ENCODE data around the gene RGS11.
"Not testable (repeated sequence)": the region's sequence is repeated elsewhere in the genome, so short reads cannot be mapped to it uniquely, and the experiment has no call there.

RGS11 gene

GRCh38 chr16:270381-271255 lies 5.1 kb downstream of the RGS11 start:
- ATAC-seq (ENCODE audit: low read depth) (no peak), DNase-seq (ENCODE audit: low spot score) (peak; percentile 62)
- H3K9me3 ChIP-seq (ENCODE audit: severe bottlenecking), result no peaks in the 10 kb centered on the region
- no peaks in the 10 kb centered on the region for H3K27me3 ChIP-seq (ENCODE audit: insufficient read depth, poor library complexity, severe bottlenecking)
- H3K4me1 ChIP-seq (ENCODE audit: insufficient read depth, poor library complexity, severe bottlenecking), result peaks cover 5% of the 10 kb centered on the region
- H3K4me3 ChIP-seq (ENCODE audit: severe bottlenecking), result no peak overlapping the region
- no peaks in the 10 kb centered on the region for H3K36me3 ChIP-seq (ENCODE audit: low read depth)
- no peak for TF ChIP-seq CTCF (IDR thresholded peaks at IDR 0.05; ENCODE audit: poor library complexity, severe bottlenecking)
- H3K27ac ChIP-seq (ENCODE audit: poor library complexity, severe bottlenecking), result no peak overlapping the region

- DNase-seq (ENCODE audit: low spot score) (no peak), ATAC-seq (ENCODE audit: low read depth) (no peak)
- H3K27me3 ChIP-seq (ENCODE audit: insufficient read depth, poor library complexity, severe bottlenecking), result no peaks in the 10 kb centered on the region
- H3K4me3 ChIP-seq (ENCODE audit: severe bottlenecking), result no peak overlapping the region
- H3K36me3 ChIP-seq (ENCODE audit: low read depth), result no peaks in the 10 kb centered on the region
- no peak overlapping the region for H3K27ac ChIP-seq (ENCODE audit: poor library complexity, severe bottlenecking)
- H3K4me1 ChIP-seq (ENCODE audit: insufficient read depth, poor library complexity, severe bottlenecking), result peaks cover 5% of the 10 kb centered on the region
- no peak for TF ChIP-seq CTCF (IDR thresholded peaks at IDR 0.05; ENCODE audit: poor library complexity, severe bottlenecking)
- no peaks in the 10 kb centered on the region for H3K9me3 ChIP-seq (ENCODE audit: severe bottlenecking)
Measured at GRCh38 chr16:269061-269796, 6.5 kb downstream of the RGS11 start.

GRCh38 chr16:268141-269053 lies 7.3 kb downstream of the RGS11 start:
- no peak for TF ChIP-seq CTCF (IDR thresholded peaks at IDR 0.05; ENCODE audit: poor library complexity, severe bottlenecking)
- no peaks in the 10 kb centered on the region for H3K36me3 ChIP-seq (ENCODE audit: low read depth)
- H3K27me3 ChIP-seq (ENCODE audit: insufficient read depth, poor library complexity, severe bottlenecking), result no peaks in the 10 kb centered on the region
- H3K4me1 ChIP-seq (ENCODE audit: insufficient read depth, poor library complexity, severe bottlenecking), result peaks cover 5% of the 10 kb centered on the region
- no peak overlapping the region for H3K4me3 ChIP-seq (ENCODE audit: severe bottlenecking)
- DNase-seq (ENCODE audit: low spot score), result no peak
- peak; percentile 22 for ATAC-seq (ENCODE audit: low read depth)
- H3K9me3 ChIP-seq (ENCODE audit: severe bottlenecking), result no peaks in the 10 kb centered on the region
- H3K27ac ChIP-seq (ENCODE audit: poor library complexity, severe bottlenecking), result no peak overlapping the region

- ATAC-seq (ENCODE audit: low read depth); H3K27ac ChIP-seq (ENCODE audit: poor library complexity, severe bottlenecking); H3K27me3 ChIP-seq (ENCODE audit: insufficient read depth, poor library complexity, severe bottlenecking); H3K9me3 ChIP-seq (ENCODE audit: severe bottlenecking); H3K4me3 ChIP-seq (ENCODE audit: severe bottlenecking); H3K4me1 ChIP-seq (ENCODE audit: insufficient read depth, poor library complexity, severe bottlenecking); H3K36me3 ChIP-seq (ENCODE audit: low read depth); DNase-seq (ENCODE audit: low spot score): not testable (repeated sequence)
Measured at GRCh38 chr16:267562-267961, 8.2 kb downstream of the RGS11 start.

Data from RWPE2 (cell line).